GM10248 (cell line): ENCODE results near the gene RIC3.

Experiments
- CTCF ChIA-PET: fragments of 300-600 bp; sonication (Branson Sonifier 250); formaldehyde crosslinking; extraction: SDS; loops from one replicate; lab custom pipeline; 2021; ENCODE audit warnings: antibody characterized with exemption; lab: Yijun Ruan, JAX
- POLR2A ChIA-PET: fragments of 350-650 bp; sonication (Branson Sonifier 250); formaldehyde crosslinking; extraction: SDS; loops from one replicate; lab custom pipeline; 2020; ENCODE audit warnings: antibody characterized with exemption; lab: Yijun Ruan, JAX
- DNase-seq: peaks from one replicate; pipeline ENCODE4 v3.0.0; 2012; ENCODE audit errors: extremely low spot score
- TF ChIP-seq, protein P1 (sequence below): IDR thresholded peaks from 2 replicates; pipeline ENCODE4 v1.5.1; 2012; ENCODE audit warnings: mild to moderate bottlenecking, low read depth; ENCODE audit errors: extremely low read depth, missing control alignments, control extremely low read depth

RIC3 gene

DNA sequence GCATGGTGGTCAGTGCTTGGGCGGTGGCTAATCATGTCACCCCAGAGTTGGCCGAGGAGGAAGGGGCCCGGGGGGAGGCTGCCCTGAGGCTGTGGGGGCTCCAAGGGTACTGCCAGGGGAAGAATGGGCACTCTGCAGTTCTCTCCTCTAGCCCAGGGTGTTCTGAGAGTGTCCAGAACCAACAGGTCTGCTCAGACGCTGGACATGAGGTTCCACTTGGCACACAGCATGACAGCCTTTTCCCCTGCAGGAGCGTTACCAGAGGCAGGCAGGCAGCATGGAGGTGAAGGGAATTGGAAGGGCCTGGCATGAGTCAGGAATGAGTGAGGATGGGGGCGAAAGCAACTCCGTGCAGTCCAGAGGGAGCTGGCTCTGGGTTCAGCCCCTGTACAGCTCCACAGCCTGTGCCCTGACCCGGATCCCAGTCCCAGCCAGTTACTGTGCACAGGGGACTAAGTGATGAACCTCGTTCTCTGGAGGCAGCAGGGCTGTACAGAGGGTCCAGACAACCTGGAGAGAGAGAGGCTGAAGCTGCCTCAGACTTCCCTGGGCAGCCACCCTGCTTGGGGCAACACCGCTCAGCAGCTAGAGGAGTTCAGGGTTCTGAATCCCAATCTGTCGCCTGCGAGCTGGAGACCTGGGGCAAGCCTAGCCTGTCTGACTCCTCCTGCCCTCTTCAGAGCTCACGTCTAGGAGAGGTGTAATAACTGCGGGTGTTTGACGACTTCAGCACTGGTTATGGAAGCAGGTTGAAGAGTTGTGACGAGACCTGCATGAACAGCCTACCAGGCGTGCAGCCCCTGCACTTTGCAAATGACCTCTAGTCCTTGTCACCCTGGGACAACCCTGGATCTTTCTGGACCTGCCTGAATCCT, 102.6 kb downstream of the RIC3 start:
- CTCF ChIA-PET = interaction anchor here (1.0 to 3.0 kb wide), 9 partner anchors 10 to 60 kb away, joined by 3 to 14 read pairs (median 4); no protein-coding TSS in a partner anchor

DNA sequence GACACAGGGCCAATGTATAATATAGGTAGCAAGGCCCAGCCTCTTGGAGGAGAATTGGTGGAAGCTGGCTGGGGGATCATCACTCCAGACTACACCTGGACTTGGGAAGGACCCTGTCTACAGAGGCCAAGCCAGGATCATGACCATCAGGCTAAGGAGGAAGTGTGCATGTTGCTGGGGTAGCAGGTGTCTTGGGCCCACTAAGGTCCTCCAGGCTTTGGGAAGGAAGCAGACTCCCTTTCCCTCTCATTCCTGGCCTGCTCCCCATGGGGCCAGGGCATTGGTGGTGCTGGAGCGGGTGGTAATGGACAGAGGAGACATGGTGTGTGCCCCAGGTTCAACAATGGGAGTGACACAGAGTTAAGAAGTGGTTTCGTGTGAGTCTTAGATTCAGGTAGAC, 103.8 kb downstream of the RIC3 start:
- ChIA-PET POLR2A (no interaction called here), CTCF (interaction anchor here (1.2 to 2.1 kb wide), 2 partner anchors 25 to 32 kb away, joined by 3 to 8 read pairs; no protein-coding TSS in a partner anchor)
- TF ChIP-seq, protein P1, sequence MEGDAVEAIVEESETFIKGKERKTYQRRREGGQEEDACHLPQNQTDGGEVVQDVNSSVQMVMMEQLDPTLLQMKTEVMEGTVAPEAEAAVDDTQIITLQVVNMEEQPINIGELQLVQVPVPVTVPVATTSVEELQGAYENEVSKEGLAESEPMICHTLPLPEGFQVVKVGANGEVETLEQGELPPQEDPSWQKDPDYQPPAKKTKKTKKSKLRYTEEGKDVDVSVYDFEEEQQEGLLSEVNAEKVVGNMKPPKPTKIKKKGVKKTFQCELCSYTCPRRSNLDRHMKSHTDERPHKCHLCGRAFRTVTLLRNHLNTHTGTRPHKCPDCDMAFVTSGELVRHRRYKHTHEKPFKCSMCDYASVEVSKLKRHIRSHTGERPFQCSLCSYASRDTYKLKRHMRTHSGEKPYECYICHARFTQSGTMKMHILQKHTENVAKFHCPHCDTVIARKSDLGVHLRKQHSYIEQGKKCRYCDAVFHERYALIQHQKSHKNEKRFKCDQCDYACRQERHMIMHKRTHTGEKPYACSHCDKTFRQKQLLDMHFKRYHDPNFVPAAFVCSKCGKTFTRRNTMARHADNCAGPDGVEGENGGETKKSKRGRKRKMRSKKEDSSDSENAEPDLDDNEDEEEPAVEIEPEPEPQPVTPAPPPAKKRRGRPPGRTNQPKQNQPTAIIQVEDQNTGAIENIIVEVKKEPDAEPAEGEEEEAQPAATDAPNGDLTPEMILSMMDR = no peak
- no peak for DNase-seq

More for the DNA sequence above, 102.6 kb downstream of the RIC3 start:
- DNase-seq = no peak
- TF ChIP-seq, protein P1 = no peak
- POLR2A ChIA-PET = no interaction called here

DNA sequence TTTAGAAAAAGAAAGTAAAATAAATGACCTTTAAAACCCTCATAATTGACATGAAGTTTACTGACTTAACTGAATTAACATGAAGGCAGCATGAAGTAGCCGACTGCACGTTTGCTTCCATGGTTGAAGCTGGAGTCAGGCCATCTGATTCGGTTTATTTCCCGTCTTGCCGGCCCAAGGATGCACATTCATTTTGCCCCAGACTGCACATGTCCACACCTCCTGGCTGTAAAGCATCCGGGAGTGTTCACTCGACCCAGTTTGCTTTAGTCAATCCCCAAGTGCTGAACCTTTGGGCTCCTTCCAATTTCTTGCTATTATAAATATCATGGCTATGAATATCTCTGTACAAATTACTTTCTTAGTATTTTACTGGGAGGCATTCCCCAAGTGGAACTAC, 105.5 kb downstream of the RIC3 start:
- DNase-seq = no peak
- POLR2A ChIA-PET = no interaction called here
- TF ChIP-seq, protein P1 = no peak
- CTCF ChIA-PET = interaction anchor here (1.4 to 2.1 kb wide), 3 partner anchors 12 to 36 kb away, joined by 5 to 8 read pairs (median 8); no protein-coding TSS in a partner anchor

DNA sequence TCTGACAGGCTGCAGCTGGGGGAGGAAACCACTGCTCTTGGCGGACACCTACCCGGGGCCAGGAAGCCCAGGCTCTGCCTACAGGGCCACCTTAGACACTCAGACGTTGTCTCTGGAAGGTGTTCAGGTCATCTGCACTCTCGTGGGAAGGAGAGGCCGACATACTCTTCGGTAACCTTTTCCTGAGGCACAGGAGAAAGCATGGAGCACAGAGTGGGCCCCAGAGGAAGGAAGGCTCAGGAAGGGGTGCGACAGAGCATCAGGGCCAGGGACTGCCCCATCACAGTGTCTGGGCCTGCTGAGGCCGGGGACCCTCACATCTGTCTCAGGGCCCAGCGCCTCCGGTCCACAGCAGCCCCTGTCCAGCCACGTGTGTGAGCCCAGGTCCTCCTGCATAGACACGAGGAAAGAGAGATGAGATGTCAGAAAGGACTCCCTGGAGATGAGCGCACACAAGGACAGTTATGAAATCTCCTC, 106.0 kb downstream of the RIC3 start:
- ChIA-PET CTCF (interaction anchor here (1.4 kb wide), 1 partner anchor 12 kb away, joined by 5 read pairs; no protein-coding TSS in a partner anchor), POLR2A (no interaction called here)
- DNase-seq = no peak
- TF ChIP-seq, protein P1 = no peak

DNA sequence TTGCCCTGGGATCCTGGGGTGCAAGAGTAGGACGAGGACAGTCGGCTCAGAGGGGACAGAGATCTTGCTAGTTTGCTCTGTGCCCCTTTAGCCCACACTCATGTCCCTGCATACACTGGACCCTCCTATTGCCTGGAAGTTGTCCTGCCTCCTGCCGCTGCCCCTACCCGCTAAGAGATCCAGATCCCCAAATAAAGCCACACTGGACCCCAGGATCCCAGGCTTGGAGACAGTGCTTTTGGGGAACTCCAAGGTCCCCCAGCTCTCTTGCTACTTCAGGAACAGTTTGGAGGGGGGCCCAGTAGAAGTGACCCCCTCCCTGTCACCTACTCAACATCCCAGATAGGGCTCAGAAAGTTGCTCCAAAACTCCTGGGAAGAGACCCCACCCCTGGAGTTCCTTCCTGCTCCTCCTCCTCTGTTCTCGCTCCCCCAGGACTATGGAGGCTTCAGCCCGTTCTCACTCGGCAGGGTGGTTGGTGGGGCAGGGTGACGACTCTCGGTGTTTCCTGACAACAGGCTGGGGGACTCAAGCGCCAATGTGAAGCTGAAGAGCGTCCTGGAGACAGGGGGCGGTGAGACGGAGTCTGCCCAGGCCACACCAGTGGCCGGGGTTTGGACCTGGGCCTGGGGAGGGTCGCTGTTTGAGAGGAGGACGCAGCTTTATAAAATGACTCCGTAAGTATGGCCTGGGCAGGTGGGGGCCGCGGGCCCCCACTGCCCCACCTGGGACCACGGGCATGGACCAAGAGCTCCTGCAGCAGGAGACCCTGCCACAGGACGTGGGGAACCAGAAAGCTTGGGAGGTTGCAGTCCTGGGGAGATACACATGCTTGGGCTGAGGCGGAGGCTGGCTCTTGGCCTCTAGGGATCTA, 107.0 kb downstream of the RIC3 start:
- no peak for DNase-seq
- TF ChIP-seq, protein P1 = no peak
- ChIA-PET CTCF (interaction anchor here (1.0 to 1.1 kb wide), 2 partner anchors 17 to 29 kb away, joined by 3 to 5 read pairs; no protein-coding TSS in a partner anchor), POLR2A (no interaction called here)

DNA sequence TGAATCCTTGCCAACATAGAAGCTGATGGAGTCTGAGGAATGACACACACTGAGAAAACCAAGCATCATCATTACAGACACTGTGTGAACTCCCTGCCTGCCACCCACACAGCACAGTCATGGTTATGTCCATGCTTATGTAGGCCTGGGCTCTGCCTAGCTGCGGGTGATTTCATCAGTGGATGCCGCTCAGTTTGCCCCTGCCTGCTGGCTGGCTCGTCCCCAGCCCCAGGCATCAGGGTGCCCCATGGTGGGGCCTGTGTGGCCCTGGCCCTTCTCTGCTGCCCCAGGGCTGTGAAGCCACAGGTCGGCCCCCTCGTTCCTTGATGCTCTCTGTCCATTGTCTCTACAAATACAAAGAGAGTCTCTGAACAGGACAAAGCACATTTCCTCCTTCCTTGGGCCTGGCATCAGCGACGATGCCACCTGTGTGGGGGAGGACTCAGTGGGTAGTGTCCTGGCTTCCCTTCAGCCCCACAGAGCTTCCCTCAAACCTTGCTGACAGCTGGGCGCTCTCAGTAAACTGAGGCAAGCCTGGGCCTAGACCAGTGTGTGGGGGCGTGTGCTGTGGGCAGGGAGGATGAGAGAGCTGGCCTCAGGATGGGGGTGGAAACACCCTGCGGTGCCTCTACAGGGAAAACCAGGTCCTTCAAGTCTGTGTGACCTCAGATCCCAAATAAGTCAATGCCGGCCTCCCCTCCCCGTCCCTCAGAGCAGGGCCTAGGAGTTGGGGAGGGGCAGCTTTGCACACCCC, 107.8 kb downstream of the RIC3 start:
- POLR2A ChIA-PET = no interaction called here
- CTCF ChIA-PET = interaction anchor here (1.1 to 1.4 kb wide), 4 partner anchors 16 to 38 kb away, joined by 3 to 5 read pairs (median 4); no protein-coding TSS in a partner anchor

More for the DNA sequence above, 107.8 kb downstream of the RIC3 start:
- TF ChIP-seq, protein P1 = no peak
- DNase-seq = no peak
